CD4-positive, alpha-beta T cell treated with Interleukin-6 at 100 ng/mL for 8 hours (primary cell): ENCODE measurements around the gene CPD.

Source experiments
- DNase-seq: peaks from one replicate; pipeline ENCODE4 v3.0.0-alpha.2; 2020; ENCODE audit warnings: mixed read lengths, low spot score

Gene CPD

GRCh38 chr17:30505868-30506417 is 127.2 kb downstream of the CPD start:
- no peak for DNase-seq

GRCh38 chr17:30506481-30506880 is 127.8 kb downstream of the CPD start:
- DNase-seq = no peak

GRCh38 chr17:30513346-30513745 is 134.6 kb downstream of the CPD start:
- DNase-seq = no peak

GRCh38 chr17:30514895-30515596 is 136.3 kb downstream of the CPD start:
- DNase-seq = no peak

- no peak for DNase-seq
Measured at GRCh38 chr17:30517786-30518185, 139.1 kb downstream of the CPD start.

GRCh38 chr17:30519166-30519565 is 140.4 kb downstream of the CPD start:
- DNase-seq = no peak
